BLaER1 (cell line): ENCODE measurements around the gene CACNA1F.

Experiments
- H3K27ac ChIP-seq: shearing (Covaris generic); formaldehyde crosslinking; 2 replicates; pipeline ENCODE4 v1.8.1; 2022
- H3K27me3 ChIP-seq: shearing (Covaris generic); formaldehyde crosslinking; 2 replicates; pipeline ENCODE4 v1.8.1; 2022
- H3K36me3 ChIP-seq: shearing (Covaris generic); formaldehyde crosslinking; 2 replicates; pipeline ENCODE4 v1.8.1; 2022
- H3K4me1 ChIP-seq: shearing (Covaris generic); formaldehyde crosslinking; 2 replicates; pipeline ENCODE4 v1.8.1; 2022
- H3K4me2 ChIP-seq: shearing (Covaris generic); formaldehyde crosslinking; 2 replicates; pipeline ENCODE4 v1.8.1; 2022
- H3K4me3 ChIP-seq: shearing (Covaris generic); formaldehyde crosslinking; 2 replicates; pipeline ENCODE4 v1.8.1; 2022
- H3K9ac ChIP-seq: shearing (Covaris generic); formaldehyde crosslinking; 2 replicates; pipeline ENCODE4 v1.8.1; 2022
- H3K9me3 ChIP-seq: shearing (Covaris generic); formaldehyde crosslinking; 2 replicates; pipeline ENCODE4 v1.8.1; 2022
- H4K20me1 ChIP-seq: shearing (Covaris generic); formaldehyde crosslinking; 2 replicates; pipeline ENCODE4 v1.8.1; 2022
- Cebpa-rat ChIP-seq: shearing (Covaris generic); IDR thresholded peaks from 2 replicates; pipeline ENCODE4 v1.8.1; 2022

Gene CACNA1F

GRCh38 chrX:49214416-49214815 lies 18.7 kb downstream of the CACNA1F start:
- Histone ChIP-seq H3K27ac (no peak overlapping the region), H3K36me3 (no peaks in the 10 kb centered on the region), H3K4me1 (no peaks in the 10 kb centered on the region), H3K4me3 (no peak overlapping the region), H4K20me1 (no peaks in the 10 kb centered on the region; the same call in 1 of the 2 replicates), H3K4me2 (no peak overlapping the region), H3K27me3 (peaks cover 36% of the 10 kb centered on the region), H3K9ac (no peak overlapping the region), H3K9me3 (no peaks in the 10 kb centered on the region)
- TF ChIP-seq Cebpa-rat = no peak

DNA sequence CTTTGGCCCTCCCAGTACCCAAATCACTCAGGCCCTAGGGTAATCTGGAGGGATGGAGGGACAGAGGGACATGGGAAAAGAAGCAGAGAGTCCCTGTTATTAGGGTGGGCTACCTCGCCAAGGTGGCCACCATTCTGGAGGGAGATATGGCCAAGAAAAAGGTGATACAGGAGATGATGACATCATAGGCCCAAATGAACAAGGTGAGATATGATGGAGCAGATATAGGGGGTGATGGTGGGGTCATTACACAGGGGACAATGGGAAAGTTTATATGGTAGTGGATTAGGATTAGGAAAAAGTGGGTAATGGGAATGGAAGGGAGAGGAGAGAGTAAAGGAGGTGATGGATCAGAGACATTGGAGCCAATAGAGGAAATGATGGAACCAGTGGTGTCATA lies 20.3 kb downstream of the CACNA1F start:
- H3K36me3 ChIP-seq = no peaks in the 10 kb centered on the region
- no peaks in the 10 kb centered on the region; the same call in 1 of the 2 replicates for H4K20me1 ChIP-seq
- no peak for TF ChIP-seq Cebpa-rat

DNA sequence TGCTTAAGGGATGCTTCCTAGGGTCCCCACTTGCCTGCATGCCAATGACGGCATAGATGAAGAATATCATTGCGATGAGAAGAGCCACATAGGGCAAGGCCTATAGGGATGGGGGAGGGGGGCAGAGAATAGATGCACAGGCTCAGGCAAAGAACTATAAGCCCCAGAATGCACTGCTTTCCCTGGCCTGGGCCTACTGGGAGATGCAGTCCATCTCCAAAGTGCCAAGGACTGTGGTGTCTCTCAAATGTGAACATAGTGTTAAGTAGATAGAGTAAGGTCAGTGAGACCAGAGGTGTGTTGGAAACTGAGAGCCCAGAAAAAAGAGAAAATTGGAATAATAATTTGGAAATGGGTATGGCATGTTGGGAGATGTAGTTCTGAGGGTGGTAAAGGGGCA lies 20.9 kb downstream of the CACNA1F start:
- no peak overlapping the region for H3K4me3 ChIP-seq
- no peak for TF ChIP-seq Cebpa-rat
- no peak overlapping the region for H3K4me2 ChIP-seq
- H4K20me1 ChIP-seq = no peaks in the 10 kb centered on the region; the same call in 1 of the 2 replicates
- H3K9me3 ChIP-seq = no peaks in the 10 kb centered on the region
- no peaks in the 10 kb centered on the region for H3K4me1 ChIP-seq
- no peak overlapping the region for H3K9ac ChIP-seq
- no peaks in the 10 kb centered on the region for H3K36me3 ChIP-seq
- H3K27ac ChIP-seq = no peak overlapping the region
- H3K27me3 ChIP-seq = peaks cover 33% of the 10 kb centered on the region

More for the DNA sequence above, 20.3 kb downstream of the CACNA1F start:
- no peaks in the 10 kb centered on the region for H3K9me3 ChIP-seq
- no peak overlapping the region for H3K4me2 ChIP-seq
- H3K27me3 ChIP-seq = peaks cover 36% of the 10 kb centered on the region
- no peak overlapping the region for H3K9ac ChIP-seq
- H3K4me3 ChIP-seq = no peak overlapping the region
- H3K27ac ChIP-seq = no peak overlapping the region
- no peaks in the 10 kb centered on the region for H3K4me1 ChIP-seq

GRCh38 chrX:49211074-49211473 lies 22.1 kb downstream of the CACNA1F start:
- no peak overlapping the region for H3K27ac ChIP-seq
- no peaks in the 10 kb centered on the region for H3K9me3 ChIP-seq
- TF ChIP-seq Cebpa-rat = no peak
- no peaks in the 10 kb centered on the region for H3K36me3 ChIP-seq
- H3K9ac ChIP-seq = no peak overlapping the region
- H3K27me3 ChIP-seq = peaks cover 28% of the 10 kb centered on the region
- H3K4me3 ChIP-seq = no peak overlapping the region
- H3K4me1 ChIP-seq = no peaks in the 10 kb centered on the region
- no peak overlapping the region for H3K4me2 ChIP-seq
- H4K20me1 ChIP-seq = no peaks in the 10 kb centered on the region

DNA sequence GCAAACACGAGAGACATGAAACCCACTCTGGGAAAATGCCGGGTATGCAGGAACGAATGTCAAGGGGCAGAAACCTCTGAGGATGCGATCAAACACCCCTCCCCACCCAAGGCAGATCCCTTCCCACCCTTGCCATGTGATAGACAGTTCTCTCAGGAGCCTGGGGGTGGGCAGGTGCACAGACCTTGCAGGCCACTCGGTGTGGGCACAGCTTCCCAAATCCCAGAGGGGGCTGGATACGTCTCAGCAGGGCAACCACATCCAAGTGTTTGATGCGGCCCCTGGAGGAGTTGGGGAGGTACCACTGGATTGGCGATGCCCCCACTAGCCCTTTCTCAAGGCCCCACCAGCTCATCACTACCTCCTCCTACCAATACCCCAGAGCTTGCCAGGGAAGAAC lies 22.7 kb downstream of the CACNA1F start:
- no peaks in the 10 kb centered on the region for H4K20me1 ChIP-seq
- no peaks in the 10 kb centered on the region for H3K4me1 ChIP-seq
- no peak overlapping the region for H3K27ac ChIP-seq
- H3K27me3 ChIP-seq = peaks cover 28% of the 10 kb centered on the region
- TF ChIP-seq Cebpa-rat = no peak
- no peaks in the 10 kb centered on the region for H3K9me3 ChIP-seq
- no peak overlapping the region for H3K4me2 ChIP-seq
- no peak overlapping the region for H3K9ac ChIP-seq
- no peaks in the 10 kb centered on the region for H3K36me3 ChIP-seq
- H3K4me3 ChIP-seq = no peak overlapping the region

DNA sequence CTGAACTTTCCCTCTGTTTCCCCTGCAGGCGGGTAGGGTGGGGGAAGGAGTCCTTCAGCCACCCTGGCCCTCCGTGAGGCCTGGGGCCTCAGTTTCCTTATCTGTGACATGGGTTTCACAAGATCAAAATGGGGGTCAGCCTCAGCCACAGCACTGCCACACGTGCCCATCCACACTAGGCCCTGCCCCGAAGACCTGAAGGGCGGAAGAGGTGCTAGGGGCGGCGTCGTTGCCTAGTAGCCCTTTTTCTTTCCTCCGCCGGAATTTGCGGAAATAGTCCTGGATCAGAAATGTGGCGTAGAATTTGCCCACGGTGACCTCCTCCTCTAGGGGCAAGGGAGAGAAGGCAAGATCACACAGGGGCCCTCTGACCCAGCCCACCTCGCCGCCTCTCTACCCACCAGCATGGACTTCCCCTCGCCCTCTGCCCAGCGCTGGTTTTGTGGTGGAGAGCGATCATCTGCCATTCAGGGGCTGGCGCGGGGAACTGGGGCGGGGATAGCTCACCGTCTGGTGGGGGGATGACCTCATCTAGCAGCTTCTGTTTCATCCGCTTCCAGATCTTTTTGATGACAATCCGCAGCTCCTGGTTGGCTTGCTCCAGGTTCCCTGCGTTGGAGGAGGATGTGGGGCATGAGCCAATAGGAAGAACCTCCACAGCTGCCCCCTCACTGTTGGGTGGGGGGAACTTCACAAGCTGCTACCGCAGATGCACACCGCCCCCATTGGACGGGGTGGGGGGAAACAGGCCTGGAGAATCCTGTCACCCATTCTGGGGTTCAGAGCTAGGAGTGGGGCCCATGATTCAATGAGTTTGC lies 23.5 kb downstream of the CACNA1F start:
- Histone ChIP-seq H3K36me3 (no peaks in the 10 kb centered on the region), H3K27ac (no peak overlapping the region), H3K9ac (no peak overlapping the region), H3K4me1 (no peaks in the 10 kb centered on the region), H4K20me1 (no peaks in the 10 kb centered on the region), H3K9me3 (no peaks in the 10 kb centered on the region), H3K27me3 (peaks cover 27% of the 10 kb centered on the region), H3K4me3 (no peak overlapping the region), H3K4me2 (no peak overlapping the region)
- no peak for TF ChIP-seq Cebpa-rat

DNA sequence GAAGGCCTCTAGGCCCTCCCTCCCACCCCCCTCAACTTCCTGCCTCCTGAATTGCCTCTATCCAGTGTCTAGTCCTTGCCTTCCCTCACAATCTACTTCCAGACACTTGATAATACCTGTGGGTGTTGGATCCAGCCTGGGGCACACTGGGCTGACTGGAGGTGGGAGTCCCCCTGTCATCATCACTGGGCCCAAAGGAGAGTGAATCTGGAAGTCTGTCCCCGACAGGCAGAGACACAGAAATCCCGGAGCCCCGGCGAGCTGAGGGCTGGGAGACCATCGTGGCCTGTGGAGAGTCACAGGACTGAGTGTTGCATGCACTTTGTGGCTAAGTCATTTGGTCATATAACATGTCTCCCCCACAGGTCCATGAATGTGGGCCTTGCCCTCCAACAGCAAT lies 24.7 kb downstream of the CACNA1F start:
- TF ChIP-seq Cebpa-rat = no peak
- no peaks in the 10 kb centered on the region for H3K36me3 ChIP-seq
- H3K4me2 ChIP-seq = no peak overlapping the region
- no peak overlapping the region for H3K27ac ChIP-seq
- no peaks in the 10 kb centered on the region for H3K9me3 ChIP-seq
- H3K27me3 ChIP-seq = peaks cover 38% of the 10 kb centered on the region
- no peaks in the 10 kb centered on the region for H4K20me1 ChIP-seq
- H3K4me1 ChIP-seq = no peaks in the 10 kb centered on the region
- no peak overlapping the region for H3K4me3 ChIP-seq
- H3K9ac ChIP-seq = no peak overlapping the region

GRCh38 chrX:49206543-49206942 lies 26.6 kb downstream of the CACNA1F start:
- Histone ChIP-seq H3K4me1 (no peaks in the 10 kb centered on the region), H4K20me1 (no peaks in the 10 kb centered on the region), H3K36me3 (no peaks in the 10 kb centered on the region), H3K27ac (no peak overlapping the region), H3K4me3 (no peak overlapping the region), H3K9me3 (no peaks in the 10 kb centered on the region), H3K9ac (no peak overlapping the region), H3K27me3 (peaks cover 40% of the 10 kb centered on the region), H3K4me2 (no peak overlapping the region)
- no peak for TF ChIP-seq Cebpa-rat

- Histone ChIP-seq H3K9me3 (no peaks in the 10 kb centered on the region), H4K20me1 (no peaks in the 10 kb centered on the region), H3K36me3 (no peaks in the 10 kb centered on the region), H3K9ac (no peak overlapping the region), H3K4me2 (no peak overlapping the region), H3K27me3 (peaks cover 31% of the 10 kb centered on the region), H3K27ac (no peak overlapping the region), H3K4me1 (no peaks in the 10 kb centered on the region), H3K4me3 (no peak overlapping the region)
- TF ChIP-seq Cebpa-rat = no peak
These were observed 27.7 kb downstream of the CACNA1F start for GRCh38 chrX:49205443-49205842.

GRCh38 chrX:49204709-49205108 lies 28.4 kb downstream of the CACNA1F start:
- Histone ChIP-seq H3K9me3 (no peaks in the 10 kb centered on the region), H3K4me2 (no peak overlapping the region), H3K9ac (no peak overlapping the region), H3K27me3 (peaks cover 30% of the 10 kb centered on the region), H3K4me1 (no peaks in the 10 kb centered on the region), H3K4me3 (no peak overlapping the region), H4K20me1 (no peaks in the 10 kb centered on the region), H3K27ac (no peak overlapping the region), H3K36me3 (no peaks in the 10 kb centered on the region)
- no peak for TF ChIP-seq Cebpa-rat

GRCh38 chrX:49204017-49204416 lies 29.1 kb downstream of the CACNA1F start:
- H3K27ac ChIP-seq = no peak overlapping the region
- H3K27me3 ChIP-seq = peaks cover 31% of the 10 kb centered on the region
- H3K36me3 ChIP-seq = no peaks in the 10 kb centered on the region
- no peak for TF ChIP-seq Cebpa-rat
- H3K4me3 ChIP-seq = no peak overlapping the region
- H4K20me1 ChIP-seq = no peaks in the 10 kb centered on the region
- H3K4me2 ChIP-seq = no peak overlapping the region
- no peaks in the 10 kb centered on the region for H3K4me1 ChIP-seq
- H3K9ac ChIP-seq = no peak overlapping the region
- H3K9me3 ChIP-seq = no peaks in the 10 kb centered on the region
